ENCODE data around the gene TSPO.

DNA sequence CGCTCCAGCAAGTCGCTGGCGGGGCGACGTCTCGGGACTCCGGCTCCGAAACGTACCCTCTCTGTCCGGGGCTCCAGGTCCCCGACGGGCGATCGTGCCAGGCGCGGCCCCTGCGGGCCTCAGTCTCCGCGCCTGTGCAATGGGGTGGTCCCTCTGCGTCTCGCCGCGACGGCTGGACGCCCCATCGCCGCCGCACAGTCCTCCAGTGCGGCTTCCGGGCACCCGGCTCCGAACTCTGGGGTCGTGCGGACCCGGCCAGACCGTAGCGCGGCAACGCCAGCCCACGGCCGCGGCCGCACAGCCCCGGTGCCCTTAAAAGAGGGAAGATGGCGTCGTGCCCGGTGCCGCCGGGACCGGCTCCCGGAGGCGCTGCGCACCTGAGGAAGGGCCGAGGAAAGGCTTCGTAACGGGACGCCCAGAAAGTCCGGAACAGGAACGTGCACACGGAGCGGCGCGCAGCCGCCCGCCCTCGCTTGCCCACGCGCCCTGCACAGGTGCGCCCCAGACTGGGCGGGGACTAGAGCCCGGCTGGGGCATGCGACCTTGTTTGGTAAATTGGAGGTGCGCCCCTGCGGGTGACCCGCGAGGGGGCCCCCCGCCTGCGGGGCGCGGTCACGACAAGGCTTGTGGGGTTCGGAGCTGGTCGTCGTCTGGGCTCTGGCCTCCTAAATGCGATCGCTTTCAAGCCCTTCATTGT, 40.3 kb upstream of the TSPO start:
- no peak for TF ChIP-seq CTCF (IDR thresholded peaks at IDR 0.05)
- no peak for TF ChIP-seq YY1 (IDR thresholded peaks at IDR 0.05; ENCODE audit: low read depth)
- TF ChIP-seq POLR2AphosphoS5 (IDR thresholded peaks at IDR 0.05; ENCODE audit: low read depth, low read length) = no peak
- no peak for TF ChIP-seq NRF1 (IDR thresholded peaks at IDR 0.05; ENCODE audit: low read depth, low read length)
- no peak for TF ChIP-seq RFX5 (IDR thresholded peaks at IDR 0.05; ENCODE audit: low read length)
- no peak for TF ChIP-seq MEF2A (IDR thresholded peaks at IDR 0.05; ENCODE audit: borderline replicate concordance, low read depth)
- no peak for TF ChIP-seq SIN3A (IDR thresholded peaks at IDR 0.05; ENCODE audit: borderline replicate concordance, low read depth, low read length)
- TF ChIP-seq RCOR1 (IDR thresholded peaks at IDR 0.05; ENCODE audit: low read length) = no peak

Measured in SK-N-SH (cell line).